Esophagus squamous epithelium (tissue), 4 donors: Measurements from ENCODE around the gene TSPAN4.

Experiments used
- CTCF ChIP-seq, 6 experiments: fragments of 450-650 bp in 4 of 6; fragments of 200-600 bp in 2 of 6; sonication (generic) in 2 of 6; IDR thresholded peaks; one replicate each; pipeline ENCODE4 v1.5.1; 2016 to 2019; ENCODE audit warnings: antibody characterized with exemption in 6 of 6, mild to moderate bottlenecking in 4 of 6, moderate library complexity in 4 of 6
- POLR2A ChIP-seq, 4 donors: fragments of 450-650 bp; IDR thresholded peaks; one replicate each; pipeline ENCODE4 v1.6.1; 2017; ENCODE audit warnings: antibody characterized with exemption in 4 of 4, mild to moderate bottlenecking in 4 of 4, moderate library complexity in 3 of 4

- TF ChIP-seq CTCF (IDR thresholded peaks at IDR 0.05) (no peak), POLR2A (IDR thresholded peaks at IDR 0.05) (no peak)
Measured at GRCh38 chr11:909406-909805, 66.8 kb downstream of the TSPAN4 start.
